HG02623 (cell line): ENCODE results near the gene TNS4.

ENCODE experiments used
- ATAC-seq: cut with Tn5 transposase; IDR thresholded peaks from one replicate; pipeline ENCODE4 v1.9.1; 2021; ENCODE audit warnings: moderate library complexity; ENCODE audit not compliant: unreplicated experiment

The TNS4 gene

DNA sequence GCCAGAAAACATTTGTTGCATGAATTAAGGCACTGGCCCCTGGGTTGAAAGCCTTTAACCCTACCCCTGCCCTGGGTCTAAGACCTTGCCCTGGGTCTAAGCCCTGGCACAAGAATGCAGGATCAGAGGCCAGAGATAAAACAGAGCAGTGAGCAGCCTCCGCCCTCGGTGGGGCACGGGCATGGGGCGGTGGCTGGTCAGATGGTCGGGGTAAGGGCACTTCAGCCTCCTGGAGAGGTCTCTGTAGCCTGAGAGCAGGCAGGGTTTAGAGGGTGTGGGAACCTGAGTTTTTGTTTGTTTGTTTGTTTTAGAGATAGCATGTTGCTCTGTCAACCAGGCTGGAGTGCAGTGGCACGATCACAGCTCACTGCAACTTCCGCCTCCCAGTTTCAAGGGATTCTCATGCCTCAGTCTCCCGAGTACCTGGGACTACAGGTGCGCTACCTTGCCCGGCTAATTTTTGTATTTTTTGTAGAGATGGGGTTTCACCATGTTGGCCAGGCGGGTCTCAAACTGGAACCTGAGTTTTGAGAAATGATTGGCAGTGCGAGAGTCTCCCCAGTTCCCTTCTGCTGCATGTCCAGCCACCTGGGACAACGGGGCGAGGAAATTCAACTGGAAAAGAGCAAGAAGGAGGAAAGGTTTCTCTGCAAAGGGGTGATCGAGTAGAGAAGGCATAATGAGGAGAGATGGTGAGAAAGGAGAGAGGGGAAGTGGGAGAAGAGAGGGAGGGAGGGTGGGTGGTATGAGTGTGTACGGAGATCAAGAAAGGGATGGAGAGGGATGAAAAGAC lies 27.7 kb downstream of the TNS4 start:
- no peak for ATAC-seq

GRCh38 chr17:40472733-40473452 lies 28.5 kb downstream of the TNS4 start:
- no peak for ATAC-seq

- ATAC-seq = no peak
Observed at GRCh38 chr17:40471846-40472732, 29.3 kb downstream of the TNS4 start.

- no peak for ATAC-seq
Observed at GRCh38 chr17:40470932-40471828, 30.2 kb downstream of the TNS4 start.

DNA sequence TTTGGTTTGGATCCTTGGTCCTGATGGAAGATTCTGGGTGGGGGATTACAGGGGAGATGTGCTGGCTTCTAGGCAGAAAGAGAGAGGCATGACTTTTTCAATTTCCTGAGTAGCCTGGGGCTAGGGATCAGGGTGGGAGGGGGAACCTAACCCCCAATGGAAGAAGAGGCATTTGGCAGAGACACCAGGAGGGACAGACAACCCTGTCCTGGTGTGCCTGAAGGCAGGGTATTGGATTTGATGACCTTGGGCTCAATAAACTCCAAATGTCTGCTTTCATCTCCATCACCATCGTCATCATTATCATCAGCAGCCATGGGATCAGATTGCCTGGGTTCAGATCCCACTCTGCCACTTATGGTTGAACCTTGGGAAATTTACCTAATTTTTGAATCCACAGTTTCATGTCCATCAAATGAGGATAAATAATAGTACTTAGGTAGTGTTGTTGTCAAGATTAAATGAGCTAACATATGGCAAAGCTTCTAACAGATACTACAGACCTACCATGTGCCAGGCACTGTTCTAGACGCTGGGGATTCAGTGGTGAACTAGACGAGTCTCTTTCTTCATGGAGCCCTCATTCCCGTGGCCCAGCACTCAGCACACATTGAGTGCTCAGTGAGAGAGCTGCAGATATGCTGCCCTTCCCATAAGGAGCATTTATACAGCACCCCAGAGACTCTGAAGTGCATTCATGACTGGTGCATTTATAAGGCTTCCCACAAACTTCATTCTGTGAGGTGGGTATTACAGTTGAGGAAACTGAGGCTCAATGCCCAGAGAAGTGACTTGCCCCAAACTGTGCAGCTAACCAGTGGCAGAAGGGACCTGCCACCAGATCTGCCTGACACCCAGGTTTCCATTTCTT lies 31.4 kb downstream of the TNS4 start:
- no peak for ATAC-seq

DNA sequence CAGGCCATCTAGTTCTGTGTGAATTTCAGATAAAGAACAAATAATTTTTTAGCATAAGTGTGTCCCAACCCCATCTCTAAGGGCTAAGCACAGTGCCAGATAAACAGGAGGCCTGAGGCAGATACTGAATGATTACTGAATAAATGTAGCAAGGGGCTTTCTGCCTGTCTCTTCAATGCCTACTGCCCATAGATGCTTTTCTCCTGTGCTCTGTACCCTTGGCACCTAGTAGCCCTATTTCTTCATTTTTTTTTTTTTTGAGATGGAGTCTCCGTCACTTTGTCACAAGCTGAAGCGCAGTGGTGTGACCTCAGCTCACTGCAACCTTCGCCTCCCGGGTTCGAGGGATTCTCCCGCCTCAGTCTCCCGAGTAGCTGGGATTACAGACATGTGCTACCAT lies 32.9 kb downstream of the TNS4 start:
- ATAC-seq = no peak

GRCh38 chr17:40467281-40467867 lies 34.0 kb downstream of the TNS4 start:
- no peak for ATAC-seq

- no peak for ATAC-seq
Observed at GRCh38 chr17:40466298-40466971, 35.0 kb downstream of the TNS4 start.

DNA sequence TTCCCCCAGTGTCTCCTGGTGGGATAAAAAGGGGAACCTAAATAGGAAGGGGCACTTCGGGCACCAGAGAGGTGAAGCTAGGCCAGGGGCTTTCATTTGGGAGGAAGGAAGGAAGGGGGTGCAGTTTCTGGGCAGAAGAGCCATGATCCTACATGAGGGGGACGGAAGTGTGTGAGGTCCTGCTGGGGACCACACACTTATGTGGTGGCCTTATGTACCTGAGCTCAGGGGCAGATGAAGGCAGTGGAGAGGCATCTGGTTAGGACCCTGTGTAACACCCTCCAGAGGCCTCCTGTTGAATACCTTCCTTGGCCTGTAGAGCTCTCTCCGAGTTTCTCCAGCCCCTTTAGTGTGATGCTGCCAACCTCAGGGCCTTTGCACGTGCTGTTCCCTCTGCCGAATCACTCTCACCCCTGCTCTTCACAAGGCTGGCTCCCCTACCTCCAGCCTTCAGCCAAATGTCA lies 37.0 kb downstream of the TNS4 start:
- no peak for ATAC-seq

- ATAC-seq = no peak
Observed at GRCh38 chr17:40463122-40463550, 38.3 kb downstream of the TNS4 start.

- no peak for ATAC-seq
Observed at GRCh38 chr17:40462343-40463121, 38.9 kb downstream of the TNS4 start.

GRCh38 chr17:40461732-40462342 lies 39.6 kb downstream of the TNS4 start:
- ATAC-seq = no peak

DNA sequence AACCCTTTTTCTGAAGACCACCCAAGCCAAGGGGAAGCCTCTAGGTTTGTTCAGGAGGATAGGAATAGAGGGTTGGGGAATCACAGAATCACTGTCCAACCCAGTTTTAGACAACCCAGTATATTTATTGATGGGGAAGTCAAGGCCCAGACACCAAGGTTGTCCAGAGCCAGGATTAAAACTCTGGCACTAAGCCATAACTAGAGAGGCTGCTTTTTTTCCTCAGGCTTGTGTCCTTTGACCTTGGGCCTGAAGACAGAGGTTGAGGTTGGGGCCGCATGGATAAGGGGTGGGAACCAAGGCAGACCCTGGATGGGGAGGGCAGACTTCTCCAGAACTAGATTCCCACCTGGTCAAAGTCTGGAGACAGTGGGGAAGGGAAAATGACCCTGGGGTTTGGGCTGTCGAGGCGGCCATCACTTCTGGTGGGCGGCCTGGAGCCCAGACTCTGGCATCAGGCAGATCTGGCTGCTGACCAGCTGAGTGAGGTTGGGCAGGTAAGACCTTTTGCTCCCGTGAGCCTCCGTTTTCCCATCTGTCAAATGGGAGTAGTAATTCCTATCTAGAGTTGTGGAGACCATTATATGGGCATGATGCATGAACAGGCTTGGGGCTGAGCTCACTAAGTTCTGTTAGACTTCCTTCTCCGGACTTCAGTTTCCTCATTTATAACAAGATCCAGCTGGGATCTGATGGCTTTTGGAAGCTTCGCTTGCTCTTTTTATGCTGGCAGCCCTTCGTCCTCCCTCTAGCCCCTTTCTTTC lies 40.3 kb downstream of the TNS4 start:
- ATAC-seq = no peak

GRCh38 chr17:40460604-40460967 lies 40.8 kb downstream of the TNS4 start:
- ATAC-seq = no peak

GRCh38 chr17:40459636-40460603 lies 41.5 kb downstream of the TNS4 start:
- no peak for ATAC-seq
